H1 (cell line): ENCODE measurements around the gene ALPK3. TPM values are rescaled to one million over a fixed set of nuclear protein-coding genes. Genes with fewer than 3 reads are reported as not detected.

Source experiments
- ATF3 ChIP-seq: IDR thresholded peaks from 2 replicates; pipeline ENCODE4 v1.6.1; 2011; ENCODE audit warnings: low read depth, mild to moderate bottlenecking, low read length; ENCODE audit not compliant: insufficient read depth
- BACH1 ChIP-seq: IDR thresholded peaks from 2 replicates; pipeline ENCODE4 v1.6.1; 2012; ENCODE audit warnings: low read length, improper control_type of control experiment
- BRCA1 ChIP-seq: IDR thresholded peaks from 2 replicates; pipeline ENCODE4 v1.6.1; 2012; ENCODE audit warnings: low read depth, low read length, improper control_type of control experiment
- CBX8 ChIP-seq: fragments of 300-800, 300-1000 bp; sonication (generic); IDR thresholded peaks from 2 replicates; pipeline ENCODE4 v1.7.1; 2016; ENCODE audit warnings: low read depth, low read length, borderline replicate concordance
- CEBPB ChIP-seq: IDR thresholded peaks from 2 replicates; pipeline ENCODE4 v1.6.1; 2012; ENCODE audit warnings: low read depth, low read length
- CHD2 ChIP-seq: IDR thresholded peaks from 2 replicates; pipeline ENCODE4 v1.6.1; 2012; ENCODE audit warnings: low read length, improper control_type of control experiment
- CREB1 ChIP-seq: IDR thresholded peaks from 2 replicates; pipeline ENCODE4 v1.6.1; 2012; ENCODE audit warnings: inconsistent platforms
- FOSL1 ChIP-seq: IDR thresholded peaks from 2 replicates; pipeline ENCODE4 v1.6.1; 2011; ENCODE audit warnings: mild to moderate bottlenecking, low read depth, low read length, moderate library complexity; ENCODE audit not compliant: insufficient read depth
- HDAC2 ChIP-seq, 2 experiments: fragments of 300-600 bp in 1 of 2; sonication (generic) in 1 of 2; IDR thresholded peaks; 2 replicates each; pipeline ENCODE4 v1.6.1; 2011 to 2012; ENCODE audit warnings: low read depth in 2 of 2, low read length in 2 of 2, mild to moderate bottlenecking in 2 of 2, moderate library complexity in 2 of 2, borderline replicate concordance in 1 of 2, inconsistent platforms in 1 of 2
- JUND ChIP-seq: IDR thresholded peaks from 2 replicates; pipeline ENCODE4 v1.6.1; 2011; ENCODE audit warnings: mild to moderate bottlenecking, improper control_type of control experiment, low read length
- KDM5A ChIP-seq: fragments of 200-600 bp; IDR thresholded peaks from 2 replicates; pipeline ENCODE4 v1.7.1; 2012; ENCODE audit warnings: mild to moderate bottlenecking, low read length, inconsistent platforms, mixed read lengths
- MAFK ChIP-seq: IDR thresholded peaks from 2 replicates; pipeline ENCODE4 v1.6.1; 2012; ENCODE audit warnings: low read depth, mild to moderate bottlenecking, improper control_type of control experiment, low read length
- RBBP5 ChIP-seq: IDR thresholded peaks from 2 replicates; pipeline ENCODE4 v1.7.1; 2012; ENCODE audit warnings: low read depth, mild to moderate bottlenecking, inconsistent platforms, low read length, moderate library complexity, borderline replicate concordance
- RFX5 ChIP-seq: IDR thresholded peaks from 2 replicates; pipeline ENCODE4 v1.6.1; 2011; ENCODE audit warnings: low read depth, low read length, improper control_type of control experiment, borderline replicate concordance
- RXRA ChIP-seq: IDR thresholded peaks from 2 replicates; pipeline ENCODE4 v1.6.1; 2011; ENCODE audit warnings: low read depth, mild to moderate bottlenecking, low read length, moderate library complexity; ENCODE audit not compliant: insufficient read depth
- SIX5 ChIP-seq: IDR thresholded peaks from 2 replicates; pipeline ENCODE4 v1.6.1; 2011; ENCODE audit warnings: mild to moderate bottlenecking, low read depth, low read length
- SP1 ChIP-seq: IDR thresholded peaks from 2 replicates; pipeline ENCODE4 v1.6.1; 2011; ENCODE audit warnings: low read depth, low read length
- SP2 ChIP-seq: IDR thresholded peaks from 2 replicates; pipeline ENCODE4 v1.6.1; 2012; ENCODE audit warnings: mild to moderate bottlenecking, low read length, inconsistent platforms
- SP4 ChIP-seq: IDR thresholded peaks from 2 replicates; pipeline ENCODE4 v1.6.1; 2012; ENCODE audit warnings: low read length, inconsistent platforms
- TAF7 ChIP-seq: optimal IDR thresholded peaks from 2 replicates; pipeline ENCODE3; 2011; ENCODE audit warnings: low read depth, mild to moderate bottlenecking, inconsistent platforms, low read length, moderate library complexity, borderline replicate concordance
- TCF12 ChIP-seq: IDR thresholded peaks from 2 replicates; pipeline ENCODE4 v1.6.1; 2011; ENCODE audit warnings: low read depth, mild to moderate bottlenecking, low read length
- TEAD4 ChIP-seq: IDR thresholded peaks from 2 replicates; pipeline ENCODE4 v1.6.1; 2012; ENCODE audit warnings: low read depth, low read length, inconsistent platforms, mixed read lengths
- USF2 ChIP-seq: IDR thresholded peaks from 2 replicates; pipeline ENCODE4 v1.6.1; 2011; ENCODE audit warnings: low read length, improper control_type of control experiment
- YY1 ChIP-seq: IDR thresholded peaks from 2 replicates; pipeline ENCODE4 v1.6.1; 2011; ENCODE audit warnings: low read depth, mild to moderate bottlenecking, low read length
- ZNF274 ChIP-seq: IDR thresholded peaks from 2 replicates; pipeline ENCODE4 v1.7.0; 2012; ENCODE audit warnings: low read length, borderline replicate concordance; ENCODE audit errors: extremely low read depth
- polyA plus RNA-seq, 7 experiments: library from polyadenylated mRNA; depleted of rRNA in 3 of 7; stranded (reverse) in 5 of 7; unstranded in 2 of 7; fragments of >200 nt in 5 of 7; fragments of 200-250 nt in 2 of 7; gene quantifications; 1 replicate in 5 of 7; 2 replicates in 1 of 7; 4 replicates in 1 of 7; pipeline versions ENCODE4 v1.2.1 to v1.2.3, GENCODE V29; 2011 to 2013; ENCODE audit warnings: missing spikeins in 2 of 7, mixed read lengths in 2 of 7
- total RNA-seq: library from RNA; stranded (reverse); fragmentation: NEBNext Ultra II Directional; extraction: Animal tissue kit (Norgen Biotek cat#: 25700); gene quantifications from 2 replicates; pipeline ENCODE4 v1.2.1, GENCODE V29; 2021

Gene ALPK3
- total and polyA plus RNA-seq, 2 of the 8 experiments (the other 6 are each of a cell fraction or from before 2014, with no cell fraction given), result 4.4 to 19.2 TPM

GRCh38 chr15:84817466-84818081 lies 418 bp downstream of the ALPK3 start (continued):
- TF ChIP-seq SP4, result no peak
- no peak for TF ChIP-seq TCF12
- no peak for TF ChIP-seq RFX5
- no peak for TF ChIP-seq RXRA
- TF ChIP-seq FOSL1, result no peak
- TF ChIP-seq CREB1, result no peak
- TF ChIP-seq ZNF274, result no peak
- TF ChIP-seq SP2, result no peak
- no peak for TF ChIP-seq SP1
- no peak for TF ChIP-seq YY1
- no peak for TF ChIP-seq CEBPB
- no peak for TF ChIP-seq SIX5
- TF ChIP-seq USF2, result no peak
- no peak for TF ChIP-seq KDM5A
- no peak for TF ChIP-seq BACH1
- no peak for TF ChIP-seq HDAC2 (IDR thresholded peaks at IDR 0.05; ENCODE audit: borderline replicate concordance in 1 of 2, low read depth in 2 of 2, low read length in 2 of 2)
- no peak for TF ChIP-seq TAF7
- no peak for TF ChIP-seq MAFK
- TF ChIP-seq CBX8, result no peak
- TF ChIP-seq JUND, result no peak
- no peak for TF ChIP-seq ATF3
- TF ChIP-seq RBBP5, result no peak
- no peak for TF ChIP-seq CHD2
- no peak for TF ChIP-seq TEAD4
- no peak for TF ChIP-seq BRCA1
